Heart left ventricle (tissue), 13 donors: ENCODE data around the gene DDAH2.

ENCODE experiments used
- POLR2A ChIP-seq, 2 donors: fragments of 450-650 bp; IDR thresholded peaks; one replicate each; pipeline ENCODE4 v1.6.1; 2017; ENCODE audit warnings: antibody characterized with exemption in 2 of 2, mild to moderate bottlenecking in 2 of 2, moderate library complexity in 2 of 2
- TF ChIP-seq, protein P1 (sequence below), 12 donors: fragments of 200-600 bp; sonication (generic) in 4 of 12; IDR thresholded peaks; one replicate each; pipeline versions ENCODE4 v1.5.0 to v1.8.0; 2018 to 2022; ENCODE audit warnings: antibody characterized with exemption in 12 of 12, mild to moderate bottlenecking in 5 of 12
- donor health status: ischemic (EF 13 %, LVEDD 7.1; RV severe dilation, severe dysfunction).
- donor health status: DM: no; HTN: yes; CAD: no.
- donor health status: DM: no; HTN: no; CAD: no.
- donor health status: ischemic (EF 25% LVEDD 6.9; RV normal size, moderate dysfunction).
- donor health status: ischemic (EF 25% LVEDD 5.7; RV mildly dilated, moderate dysfunction).
- donor health status: ischemic (EF 35%, LVEDD 5.7; RV mildly dilated, moderate dysfunction).
- donor health status: nonischemic (EF 11% LVEDD 7.7; RV severe dilation, severe dysfunction).
- donor health status: DM: yes; HTN: yes; CAD: no.
- donor health status: PGD.
- donor health status: ischemic (EF 29% LVEDD 5.4; RV normal size, mild dysfunction).
- donor health status: nonischemic (EF 23%, LVEDD 6.1; RV moderate dilation, normal function).

DNA sequence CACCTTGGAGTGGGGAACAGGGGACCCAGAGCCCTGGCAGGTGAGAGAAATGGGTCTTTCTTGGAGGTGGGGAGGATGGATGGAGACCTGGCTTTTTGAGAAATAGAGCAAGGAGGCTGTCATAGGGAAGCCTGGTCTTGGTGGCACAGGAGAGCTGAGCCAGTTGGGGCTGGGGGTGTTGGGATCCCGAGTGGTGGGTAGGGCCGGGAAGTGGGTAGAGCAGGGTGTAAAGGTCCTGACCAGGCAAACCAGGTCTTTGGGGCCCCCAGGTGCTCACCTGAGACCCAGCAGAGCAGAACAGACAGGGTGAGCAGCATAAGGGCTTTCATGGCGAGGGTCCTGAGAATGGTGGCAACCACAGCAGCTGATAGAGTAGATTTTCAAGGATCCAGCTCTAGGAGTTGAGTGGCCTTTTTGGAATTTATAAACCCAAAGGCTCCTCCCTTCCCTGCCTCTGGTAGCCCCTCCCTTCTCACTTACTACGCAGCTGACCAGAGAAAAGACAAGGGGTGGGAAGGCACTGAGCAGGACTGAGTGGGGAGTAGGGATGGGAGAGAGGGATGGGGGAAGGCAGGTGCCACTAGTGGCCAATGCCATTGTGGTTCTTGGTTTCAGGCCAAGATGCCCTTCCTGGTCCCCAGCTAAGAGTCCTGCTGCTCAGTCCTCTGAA lies 7.6 kb downstream of the DDAH2 start, which contains the start of gene LY6G6C:
- TF ChIP-seq, protein P1, sequence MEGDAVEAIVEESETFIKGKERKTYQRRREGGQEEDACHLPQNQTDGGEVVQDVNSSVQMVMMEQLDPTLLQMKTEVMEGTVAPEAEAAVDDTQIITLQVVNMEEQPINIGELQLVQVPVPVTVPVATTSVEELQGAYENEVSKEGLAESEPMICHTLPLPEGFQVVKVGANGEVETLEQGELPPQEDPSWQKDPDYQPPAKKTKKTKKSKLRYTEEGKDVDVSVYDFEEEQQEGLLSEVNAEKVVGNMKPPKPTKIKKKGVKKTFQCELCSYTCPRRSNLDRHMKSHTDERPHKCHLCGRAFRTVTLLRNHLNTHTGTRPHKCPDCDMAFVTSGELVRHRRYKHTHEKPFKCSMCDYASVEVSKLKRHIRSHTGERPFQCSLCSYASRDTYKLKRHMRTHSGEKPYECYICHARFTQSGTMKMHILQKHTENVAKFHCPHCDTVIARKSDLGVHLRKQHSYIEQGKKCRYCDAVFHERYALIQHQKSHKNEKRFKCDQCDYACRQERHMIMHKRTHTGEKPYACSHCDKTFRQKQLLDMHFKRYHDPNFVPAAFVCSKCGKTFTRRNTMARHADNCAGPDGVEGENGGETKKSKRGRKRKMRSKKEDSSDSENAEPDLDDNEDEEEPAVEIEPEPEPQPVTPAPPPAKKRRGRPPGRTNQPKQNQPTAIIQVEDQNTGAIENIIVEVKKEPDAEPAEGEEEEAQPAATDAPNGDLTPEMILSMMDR (IDR thresholded peaks at IDR 0.05): no peak
- no peak for TF ChIP-seq POLR2A (IDR thresholded peaks at IDR 0.05)
